Astrocyte (in vitro differentiated cells and primary cell): Measurements from ENCODE around the gene MTRFR. TPM values are rescaled to one million over a fixed set of nuclear protein-coding genes. Genes with fewer than 3 reads are reported as not detected.
"Not testable (repeated sequence)": the region's sequence is repeated elsewhere in the genome, so short reads cannot be mapped to it uniquely, and the experiment has no call there.

Experiments used
- DNase-seq: peaks from one replicate; pipeline ENCODE4 v3.0.0-alpha.2; 2010; ENCODE audit warnings: low read depth
- FAIRE-seq: peaks from 2 replicates; lab custom pipeline; 2011; peaks lifted over from hg19 to GRCh38; lab: Jason Lieb, UNC
- H2AFZ ChIP-seq: 2 replicates; pipeline ENCODE4 v1.6.0; 2012; ENCODE audit warnings: low read depth, low read length, inconsistent platforms
- H3K27ac ChIP-seq: 2 replicates; pipeline ENCODE4 v1.5.1; 2011; ENCODE audit warnings: low read depth, low read length, inconsistent platforms
- H3K27me3 ChIP-seq: 2 replicates; pipeline ENCODE4 v1.6.0; 2011; ENCODE audit warnings: low read length, inconsistent platforms; ENCODE audit not compliant: insufficient read depth
- H3K36me3 ChIP-seq: 2 replicates; pipeline ENCODE4 v1.5.1; 2011; ENCODE audit warnings: low read length, inconsistent platforms; ENCODE audit not compliant: insufficient read depth
- H3K4me1 ChIP-seq: 2 replicates; pipeline ENCODE4 v1.5.1; 2011; ENCODE audit warnings: low read length, inconsistent platforms; ENCODE audit not compliant: insufficient read depth
- H3K4me2 ChIP-seq: 2 replicates; pipeline ENCODE4 v1.6.0; 2012; ENCODE audit warnings: low read length, inconsistent platforms
- H3K4me3 ChIP-seq: 2 replicates; pipeline ENCODE4 v1.5.1; 2011; ENCODE audit warnings: low read depth, mild to moderate bottlenecking, low read length, inconsistent platforms; ENCODE audit not compliant: insufficient read depth
- H3K79me2 ChIP-seq: 2 replicates; pipeline ENCODE4 v1.6.0; 2012; ENCODE audit warnings: mild to moderate bottlenecking, low read length, inconsistent platforms; ENCODE audit not compliant: insufficient read depth
- H3K9ac ChIP-seq: 2 replicates; pipeline ENCODE4 v1.6.0; 2012; ENCODE audit warnings: mild to moderate bottlenecking, low read length, inconsistent platforms
- H3K9me3 ChIP-seq: 2 replicates; pipeline ENCODE4 v1.5.1; 2012; ENCODE audit warnings: low read depth, mild to moderate bottlenecking, low read length, inconsistent platforms; ENCODE audit not compliant: insufficient read depth
- H4K20me1 ChIP-seq: 2 replicates; pipeline ENCODE4 v1.6.0; 2012; ENCODE audit warnings: low read length, inconsistent platforms; ENCODE audit not compliant: insufficient read depth
- H3K27ac Mint-ChIP-seq: one replicate; pipeline ENCODE4 v1.8.0; 2021; ENCODE audit warnings: mild to moderate bottlenecking, mixed read lengths; ENCODE audit not compliant: unreplicated experiment
- H3K27me3 Mint-ChIP-seq: one replicate; pipeline ENCODE4 v1.8.0; 2021; ENCODE audit warnings: low read depth, mixed read lengths; ENCODE audit not compliant: unreplicated experiment
- H3K36me3 Mint-ChIP-seq: one replicate; pipeline ENCODE4 v1.8.0; 2021; ENCODE audit warnings: low read depth, mixed read lengths; ENCODE audit not compliant: unreplicated experiment
- H3K4me1 Mint-ChIP-seq: one replicate; pipeline ENCODE4 v1.8.0; 2021; ENCODE audit warnings: low read depth, mixed read lengths; ENCODE audit not compliant: unreplicated experiment
- H3K4me3 Mint-ChIP-seq: one replicate; pipeline ENCODE4 v1.8.0; 2021; ENCODE audit warnings: mild to moderate bottlenecking, moderate library complexity, mixed read lengths; ENCODE audit not compliant: unreplicated experiment
- H3K9me3 Mint-ChIP-seq: one replicate; pipeline ENCODE4 v1.8.0; 2021; ENCODE audit warnings: mild to moderate bottlenecking, mixed read lengths; ENCODE audit not compliant: unreplicated experiment
- EZH2 ChIP-seq: IDR thresholded peaks from 2 replicates; pipeline ENCODE4 v1.6.1; 2012; ENCODE audit warnings: mild to moderate bottlenecking, low read length, inconsistent platforms; ENCODE audit not compliant: insufficient read depth
- total RNA-seq: library from RNA; stranded (reverse); gene quantifications from 2 replicates; pipeline ENCODE4 v1.2.1, GENCODE V29; 2021
- TF ChIP-seq, protein P1 (sequence below): IDR thresholded peaks from 2 replicates; pipeline ENCODE4 v1.5.1; 2011; ENCODE audit warnings: low read depth, mild to moderate bottlenecking, inconsistent platforms, low read length, moderate library complexity; ENCODE audit not compliant: insufficient read depth

The MTRFR gene
- total RNA-seq, 1 donor from 2014 or later: 12.4 TPM

DNA sequence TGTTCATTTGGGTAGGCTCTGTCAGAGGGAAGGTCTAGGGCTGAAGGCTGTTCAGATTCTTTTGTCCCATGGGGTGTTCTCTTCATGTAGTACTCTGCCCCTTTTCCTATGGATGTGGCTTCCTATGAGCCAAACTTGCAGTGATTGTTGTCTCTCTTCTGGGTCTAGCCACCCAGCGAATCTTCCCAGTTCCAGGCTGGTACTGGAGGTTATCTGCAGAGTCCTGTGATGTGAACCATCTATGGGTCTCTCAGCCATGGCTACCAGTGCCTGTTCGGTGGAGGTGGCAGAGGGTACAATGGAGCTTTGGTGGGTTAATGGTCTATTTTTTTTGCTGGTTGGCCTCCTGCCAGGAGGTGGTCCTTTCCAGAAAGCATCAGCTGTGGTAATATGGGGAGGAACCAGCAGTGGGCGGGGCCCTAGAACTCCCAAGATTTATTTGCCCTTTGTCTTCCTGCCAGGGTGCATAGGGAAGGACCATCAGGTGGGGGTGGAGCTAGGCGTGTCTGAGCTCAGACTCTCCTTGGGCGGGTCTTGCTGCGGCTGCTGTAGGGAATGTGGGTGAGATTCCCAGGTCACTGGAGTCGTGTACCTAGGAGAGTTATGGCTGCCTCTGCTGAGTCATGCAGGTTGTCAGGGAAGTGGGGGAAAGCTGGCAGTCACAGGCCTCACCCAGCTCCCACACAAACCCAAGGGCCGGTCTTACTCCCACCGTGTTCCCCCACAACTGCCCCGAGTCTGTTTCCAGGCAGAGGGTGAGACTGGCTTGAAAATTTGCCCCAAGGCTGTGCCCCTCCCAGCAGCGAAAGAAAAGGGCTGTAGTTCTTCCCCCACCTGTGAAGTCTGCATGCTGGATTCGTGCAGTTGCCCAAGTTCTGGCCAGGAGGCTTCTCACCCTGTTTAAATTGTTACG lies 17.5 kb downstream of the MTRFR start:
- Mint-ChIP-seq H3K9me3 (peaks cover 4% of the 10 kb centered on the region), H3K4me1 (peaks cover 11% of the 10 kb centered on the region), H3K27ac (peak overlapping the region; percentile 66), H3K4me3 (no peak overlapping the region), H3K27me3 (no peaks in the 10 kb centered on the region), H3K36me3 (peaks cover 40% of the 10 kb centered on the region)
- Histone ChIP-seq H3K36me3 (peaks cover 6% of the 10 kb centered on the region), H3K27me3 (no peaks in the 10 kb centered on the region), H3K4me3 (no peak overlapping the region), H3K9ac (no peak overlapping the region), H3K4me1 (peaks cover 4% of the 10 kb centered on the region), H3K79me2 (peaks cover 44% of the 10 kb centered on the region), H3K27ac (no peak overlapping the region), H3K9me3 (no peaks in the 10 kb centered on the region), H4K20me1 (peaks cover 28% of the 10 kb centered on the region), H3K4me2 (no peak overlapping the region), H2AFZ (no peak overlapping the region)
- DNase-seq (peak; percentile 17), FAIRE-seq (no peak)
- no peak for TF ChIP-seq EZH2
- TF ChIP-seq, protein P1, sequence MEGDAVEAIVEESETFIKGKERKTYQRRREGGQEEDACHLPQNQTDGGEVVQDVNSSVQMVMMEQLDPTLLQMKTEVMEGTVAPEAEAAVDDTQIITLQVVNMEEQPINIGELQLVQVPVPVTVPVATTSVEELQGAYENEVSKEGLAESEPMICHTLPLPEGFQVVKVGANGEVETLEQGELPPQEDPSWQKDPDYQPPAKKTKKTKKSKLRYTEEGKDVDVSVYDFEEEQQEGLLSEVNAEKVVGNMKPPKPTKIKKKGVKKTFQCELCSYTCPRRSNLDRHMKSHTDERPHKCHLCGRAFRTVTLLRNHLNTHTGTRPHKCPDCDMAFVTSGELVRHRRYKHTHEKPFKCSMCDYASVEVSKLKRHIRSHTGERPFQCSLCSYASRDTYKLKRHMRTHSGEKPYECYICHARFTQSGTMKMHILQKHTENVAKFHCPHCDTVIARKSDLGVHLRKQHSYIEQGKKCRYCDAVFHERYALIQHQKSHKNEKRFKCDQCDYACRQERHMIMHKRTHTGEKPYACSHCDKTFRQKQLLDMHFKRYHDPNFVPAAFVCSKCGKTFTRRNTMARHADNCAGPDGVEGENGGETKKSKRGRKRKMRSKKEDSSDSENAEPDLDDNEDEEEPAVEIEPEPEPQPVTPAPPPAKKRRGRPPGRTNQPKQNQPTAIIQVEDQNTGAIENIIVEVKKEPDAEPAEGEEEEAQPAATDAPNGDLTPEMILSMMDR: no peak

DNA sequence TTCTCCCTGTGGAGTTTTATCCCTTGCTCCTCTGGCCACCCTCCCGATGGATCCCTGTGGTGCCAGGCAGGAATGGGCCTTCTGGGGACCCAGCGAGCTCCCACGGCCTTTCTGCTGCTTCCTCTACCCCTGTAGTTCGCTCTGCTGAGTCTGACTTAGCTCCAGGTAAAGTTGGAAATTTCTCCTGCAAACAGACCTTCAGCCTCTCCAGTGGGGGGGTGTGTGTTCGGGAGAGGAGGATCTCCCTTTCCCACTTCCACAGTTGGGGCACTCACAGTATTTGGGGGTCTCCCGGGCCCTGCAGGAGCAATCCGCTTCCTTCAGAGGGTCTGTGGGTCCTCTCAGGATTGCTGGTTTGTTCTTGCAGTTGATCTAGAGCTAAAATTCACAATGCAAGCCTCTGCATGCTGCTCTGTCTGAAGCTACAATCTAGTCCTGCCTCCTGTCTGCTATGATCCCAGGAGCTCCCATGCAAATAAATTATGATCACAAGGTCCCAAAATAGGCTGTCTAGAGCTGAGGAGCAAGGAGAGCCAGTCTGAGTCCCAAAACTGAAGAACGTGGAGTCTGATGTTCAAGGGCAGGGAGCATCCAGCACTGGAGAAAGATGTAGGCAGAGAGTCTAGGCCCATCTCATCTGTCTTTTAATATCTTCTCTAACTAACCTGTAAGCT lies 18.3 kb downstream of the MTRFR start:
- no peak for TF ChIP-seq EZH2
- TF ChIP-seq, protein P1: no peak
- Mint-ChIP-seq H3K27me3 (no peaks in the 10 kb centered on the region), H3K4me3 (peak overlapping the region; percentile 20), H3K4me1 (peaks cover 11% of the 10 kb centered on the region), H3K9me3 (peaks cover 2% of the 10 kb centered on the region), H3K27ac (peak overlapping the region; percentile 34), H3K36me3 (peaks cover 40% of the 10 kb centered on the region)
- H3K27ac ChIP-seq: no peak overlapping the region
- no peak overlapping the region for H3K4me3 ChIP-seq
- peaks cover 4% of the 10 kb centered on the region for H3K4me1 ChIP-seq
- H3K36me3 ChIP-seq: peaks cover 12% of the 10 kb centered on the region
- peaks cover 44% of the 10 kb centered on the region for H3K79me2 ChIP-seq
- H3K9ac ChIP-seq: no peak overlapping the region
- no peak overlapping the region for H3K4me2 ChIP-seq
- no peak for FAIRE-seq
- peaks cover 33% of the 10 kb centered on the region for H4K20me1 ChIP-seq
- H3K9me3 ChIP-seq: no peaks in the 10 kb centered on the region
- H2AFZ ChIP-seq: no peak overlapping the region
- DNase-seq: no peak
- H3K27me3 ChIP-seq: no peaks in the 10 kb centered on the region

DNA sequence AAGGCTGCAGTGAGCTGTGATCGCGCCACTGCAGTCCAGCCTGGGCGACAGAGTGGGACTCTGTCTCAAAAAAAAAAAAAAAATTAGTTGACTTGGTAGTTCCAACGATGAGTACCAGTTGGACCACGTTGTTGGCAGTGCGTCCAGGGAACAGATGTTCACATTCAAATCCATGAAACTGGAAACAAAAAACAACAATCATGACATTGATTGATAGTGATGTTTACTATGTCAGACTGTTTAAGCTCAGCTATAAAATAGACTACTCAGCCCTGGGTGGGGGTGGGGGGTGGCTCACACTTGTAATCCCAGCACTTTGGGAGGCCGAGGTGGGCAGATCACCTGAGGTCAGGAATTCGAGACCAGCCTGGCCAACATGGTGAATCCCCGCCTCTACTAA lies 19.1 kb downstream of the MTRFR start:
- not testable (repeated sequence) for H3K4me1 ChIP-seq, H3K4me3 Mint-ChIP-seq, H3K27ac ChIP-seq, H3K9me3 Mint-ChIP-seq, H3K4me3 ChIP-seq, H3K27ac Mint-ChIP-seq, DNase-seq, H3K4me2 ChIP-seq, H2AFZ ChIP-seq, H3K9me3 ChIP-seq, H3K27me3 Mint-ChIP-seq, FAIRE-seq, H3K9ac ChIP-seq, H3K27me3 ChIP-seq
- H3K36me3 Mint-ChIP-seq: peaks cover 42% of the 10 kb centered on the region
- peaks cover 38% of the 10 kb centered on the region for H3K79me2 ChIP-seq
- H3K36me3 ChIP-seq: peaks cover 12% of the 10 kb centered on the region
- peaks cover 11% of the 10 kb centered on the region for H3K4me1 Mint-ChIP-seq
- H4K20me1 ChIP-seq: peaks cover 37% of the 10 kb centered on the region
